Caco-2 (cell line): ENCODE measurements around the gene ZNF48. TPM values are rescaled to one million over a fixed set of nuclear protein-coding genes. Genes with fewer than 3 reads are reported as not detected.

Source experiments
- BruUV-seq: library from RNA; stranded (reverse); fragments of 400-500 nt; replicated peaks from 2 replicates; lab custom pipeline; 2021; lab: Mats Ljungman, UMichigan
- CTCF ChIA-PET: fragments of 300-600 bp; sonication (Branson Sonifier 250); formaldehyde crosslinking; loops from one replicate; lab custom pipeline; 2022; ENCODE audit warnings: antibody characterized with exemption; lab: Charles Lee
- POLR2A ChIA-PET: fragments of 300-600 bp; sonication (Branson Sonifier 250); formaldehyde crosslinking; loops from one replicate; lab custom pipeline; 2022; ENCODE audit warnings: antibody characterized with exemption; lab: Charles Lee
- DNase-seq, 2 experiments: peaks; one replicate each; pipeline versions ENCODE4 v3.0.0 to v3.0.0-alpha.2; 2020 to 2022
- H3K27me3 ChIP-seq: replicated peaks from 2 replicates; pipeline ENCODE4 v1.6.0; 2011; ENCODE audit warnings: low read length; ENCODE audit not compliant: control insufficient read depth, insufficient read depth
- H3K36me3 ChIP-seq: 2 replicates; pipeline ENCODE4 v1.5.1; 2011; ENCODE audit warnings: low read length; ENCODE audit not compliant: control insufficient read depth, insufficient read depth
- H3K4me1 ChIP-seq: fragments of 250-450 bp; sonication (Bioruptor Pico); 2 replicates; pipeline ENCODE4 v1.5.1; 2020; ENCODE audit warnings: mild to moderate bottlenecking
- H3K4me3 ChIP-seq: 2 replicates; pipeline ENCODE4 v1.5.1; 2011; ENCODE audit warnings: low read depth, mild to moderate bottlenecking, control low read depth, low read length
- H3K9me3 ChIP-seq: fragments of 250-450 bp; sonication (Bioruptor Pico); 2 replicates; pipeline ENCODE4 v1.5.1; 2020; ENCODE audit warnings: mild to moderate bottlenecking, moderate library complexity
- H3K27ac Mint-ChIP-seq: one replicate; pipeline ENCODE4 v1.8.0; 2022; ENCODE audit warnings: mixed read lengths; ENCODE audit not compliant: unreplicated experiment
- H3K27me3 Mint-ChIP-seq: one replicate; pipeline ENCODE4 v1.8.0; 2022; ENCODE audit warnings: mixed read lengths; ENCODE audit not compliant: insufficient read depth, unreplicated experiment
- H3K36me3 Mint-ChIP-seq: one replicate; pipeline ENCODE4 v1.8.0; 2022; ENCODE audit warnings: mild to moderate bottlenecking, mixed read lengths; ENCODE audit not compliant: insufficient read depth, unreplicated experiment
- H3K4me1 Mint-ChIP-seq: one replicate; pipeline ENCODE4 v1.8.0; 2022; ENCODE audit warnings: low read depth, mixed read lengths; ENCODE audit not compliant: unreplicated experiment
- H3K4me3 Mint-ChIP-seq: one replicate; pipeline ENCODE4 v1.8.0; 2022; ENCODE audit warnings: mild to moderate bottlenecking, moderate library complexity, mixed read lengths; ENCODE audit not compliant: unreplicated experiment
- H3K9me3 Mint-ChIP-seq: one replicate; pipeline ENCODE4 v1.8.0; 2022; ENCODE audit warnings: mixed read lengths; ENCODE audit not compliant: unreplicated experiment
- intact Hi-C: fragments of 100-400 bp; cut with micrococcal nuclease; formaldehyde crosslinking; loops from one replicate; pipeline ENCODE4 v1.10.0; 2022; ENCODE audit not compliant: unreplicated experiment
- total RNA-seq: library from RNA; stranded (reverse); gene quantifications from 2 replicates; pipeline ENCODE4 v1.2.3, GENCODE V29; 2022
- TF ChIP-seq, protein P1 (sequence below), 2 experiments: fragments of 200-600 bp in 1 of 2; IDR thresholded peaks; 1 replicate in 1 of 2; 2 replicates in 1 of 2; pipeline versions ENCODE4 v1.5.1 to v1.8.0; 2011 to 2022; ENCODE audit warnings: antibody characterized with exemption in 1 of 2, control low read depth in 1 of 2, inconsistent platforms in 1 of 2, low read depth in 1 of 2, low read length in 1 of 2, mild to moderate bottlenecking in 1 of 2, moderate library complexity in 1 of 2; ENCODE audit not compliant: insufficient read depth in 1 of 2, severe bottlenecking in 1 of 2, unreplicated experiment in 1 of 2

The ZNF48 gene
- total RNA-seq, 1 experiment from 2014 or later, result 13.4 TPM

GRCh38 chr16:30439720-30440348 lies 44.6 kb downstream of the ZNF48 start:
- no peak overlapping the region for H3K27ac Mint-ChIP-seq
- no TSS peak for BruUV-seq
- no peaks in the 10 kb centered on the region for H3K9me3 ChIP-seq
- H3K4me1 Mint-ChIP-seq, result peaks cover 14% of the 10 kb centered on the region
- H3K27me3 ChIP-seq, result no peaks in the 10 kb centered on the region
- TF ChIP-seq, protein P1, sequence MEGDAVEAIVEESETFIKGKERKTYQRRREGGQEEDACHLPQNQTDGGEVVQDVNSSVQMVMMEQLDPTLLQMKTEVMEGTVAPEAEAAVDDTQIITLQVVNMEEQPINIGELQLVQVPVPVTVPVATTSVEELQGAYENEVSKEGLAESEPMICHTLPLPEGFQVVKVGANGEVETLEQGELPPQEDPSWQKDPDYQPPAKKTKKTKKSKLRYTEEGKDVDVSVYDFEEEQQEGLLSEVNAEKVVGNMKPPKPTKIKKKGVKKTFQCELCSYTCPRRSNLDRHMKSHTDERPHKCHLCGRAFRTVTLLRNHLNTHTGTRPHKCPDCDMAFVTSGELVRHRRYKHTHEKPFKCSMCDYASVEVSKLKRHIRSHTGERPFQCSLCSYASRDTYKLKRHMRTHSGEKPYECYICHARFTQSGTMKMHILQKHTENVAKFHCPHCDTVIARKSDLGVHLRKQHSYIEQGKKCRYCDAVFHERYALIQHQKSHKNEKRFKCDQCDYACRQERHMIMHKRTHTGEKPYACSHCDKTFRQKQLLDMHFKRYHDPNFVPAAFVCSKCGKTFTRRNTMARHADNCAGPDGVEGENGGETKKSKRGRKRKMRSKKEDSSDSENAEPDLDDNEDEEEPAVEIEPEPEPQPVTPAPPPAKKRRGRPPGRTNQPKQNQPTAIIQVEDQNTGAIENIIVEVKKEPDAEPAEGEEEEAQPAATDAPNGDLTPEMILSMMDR (IDR thresholded peaks at IDR 0.05; ENCODE audit: insufficient read depth in 1 of 2, low read depth in 1 of 2, low read length in 1 of 2, severe bottlenecking in 1 of 2, unreplicated experiment in 1 of 2), result no peak
- POLR2A ChIA-PET, result no interaction called here
- no peaks in the 10 kb centered on the region for H3K27me3 Mint-ChIP-seq
- H3K4me3 Mint-ChIP-seq, result no peak overlapping the region
- H3K36me3 Mint-ChIP-seq, result peaks cover 26% of the 10 kb centered on the region
- H3K9me3 Mint-ChIP-seq, result no peaks in the 10 kb centered on the region
- no peak overlapping the region for H3K4me3 ChIP-seq
- peaks cover 19% of the 10 kb centered on the region; the same call in 1 of the 2 replicates for H3K4me1 ChIP-seq
- no peak for DNase-seq
- intact Hi-C loops, result no loop called here
- CTCF ChIA-PET, result no interaction called here
- H3K36me3 ChIP-seq, result peaks cover 8% of the 10 kb centered on the region; the same call in 1 of the 2 replicates

DNA sequence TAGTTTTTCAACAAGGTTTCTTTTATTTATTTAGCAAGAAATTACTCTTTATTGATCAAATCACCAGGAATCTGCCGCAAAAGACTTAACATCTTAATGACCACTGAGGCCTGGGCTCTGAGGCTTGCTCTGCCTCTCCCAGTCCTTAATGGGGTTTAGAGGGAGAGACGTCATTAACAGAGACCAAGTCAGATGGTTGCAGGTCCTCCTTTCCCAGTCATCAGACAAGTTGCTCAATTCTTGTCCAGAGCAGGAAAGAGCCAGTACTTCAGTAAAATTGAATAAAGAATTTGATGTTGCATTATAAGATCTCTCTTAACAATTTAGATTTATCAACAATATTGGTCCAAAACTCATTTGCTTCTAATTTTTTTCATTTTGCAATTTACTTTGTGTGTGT lies 48.4 kb downstream of the ZNF48 start:
- H3K9me3 Mint-ChIP-seq, result no peaks in the 10 kb centered on the region
- Histone ChIP-seq H3K27me3 (no peaks in the 10 kb centered on the region), H3K4me1 (peaks cover 29% of the 10 kb centered on the region), H3K4me3 (no peak overlapping the region), H3K9me3 (no peaks in the 10 kb centered on the region), H3K36me3 (peaks cover 8% of the 10 kb centered on the region; the same call in 1 of the 2 replicates)
- CTCF ChIA-PET, result interaction anchor here (0.7 kb wide), 1 partner anchor 14 kb away, joined by 4 read pairs; the partner anchor contains the start of gene DCTPP1
- no peak for DNase-seq
- no peaks in the 10 kb centered on the region for H3K27me3 Mint-ChIP-seq
- H3K36me3 Mint-ChIP-seq, result peaks cover 41% of the 10 kb centered on the region
- TF ChIP-seq, protein P1 (IDR thresholded peaks at IDR 0.05; ENCODE audit: insufficient read depth in 1 of 2, low read depth in 1 of 2, low read length in 1 of 2, severe bottlenecking in 1 of 2, unreplicated experiment in 1 of 2), result no peak
- BruUV-seq, result no TSS peak
- H3K27ac Mint-ChIP-seq, result no peak overlapping the region
- POLR2A ChIA-PET, result no interaction called here
- H3K4me3 Mint-ChIP-seq, result peak overlapping the region; percentile 87
- intact Hi-C loops, result no loop called here
- peaks cover 13% of the 10 kb centered on the region for H3K4me1 Mint-ChIP-seq

- H3K9me3 ChIP-seq, result no peaks in the 10 kb centered on the region
- TF ChIP-seq, protein P1 (IDR thresholded peaks at IDR 0.05; ENCODE audit: insufficient read depth in 1 of 2, low read depth in 1 of 2, low read length in 1 of 2, severe bottlenecking in 1 of 2, unreplicated experiment in 1 of 2), result no peak
- peak overlapping the region; percentile 80 for H3K4me3 ChIP-seq
- BruUV-seq, result TSS peak; percentile 73
- no peaks in the 10 kb centered on the region for H3K27me3 ChIP-seq
- CTCF ChIA-PET, result interaction anchor here (2.7 kb wide), 1 partner anchor 15 kb away, joined by 17 read pairs; the partner anchor contains the start of gene DCTPP1
- POLR2A ChIA-PET, result interaction anchor here (0.5 to 1.8 kb wide), 2 partner anchors 27 to 85 kb away, joined by 4 to 5 read pairs; no protein-coding TSS in a partner anchor
- intact Hi-C loops, result no loop called here
- peak overlapping the region; percentile 39 for H3K27ac Mint-ChIP-seq
- peak overlapping the region; percentile 87 for H3K4me3 Mint-ChIP-seq
- no peaks in the 10 kb centered on the region for H3K9me3 Mint-ChIP-seq
- H3K4me1 Mint-ChIP-seq, result peaks cover 13% of the 10 kb centered on the region
- no peaks in the 10 kb centered on the region for H3K27me3 Mint-ChIP-seq
- peaks cover 29% of the 10 kb centered on the region for H3K4me1 ChIP-seq
- H3K36me3 Mint-ChIP-seq, result peaks cover 41% of the 10 kb centered on the region
- peaks cover 8% of the 10 kb centered on the region; the same call in 1 of the 2 replicates for H3K36me3 ChIP-seq
- no peak for DNase-seq
These were observed 49.3 kb downstream of the ZNF48 start for GRCh38 chr16:30444231-30445148.
